Measurements from ENCODE around the gene SGF29. TPM values are rescaled to one million over a fixed set of nuclear protein-coding genes. Genes with fewer than 3 reads are reported as not detected.

The SGF29 gene
- total and polyA plus RNA-seq, 9 of the 15 experiments (the other 6 are each of a cell fraction or from before 2014, with no cell fraction given) = 2.6 to 36.1 (median 21.2) TPM

- TF ChIP-seq DEAF1 (CRISPR knock-in tag; IDR thresholded peaks at IDR 0.05) = no peak
- no peak for TF ChIP-seq SP1 (CRISPR knock-in tag; IDR thresholded peaks at IDR 0.05)
- no peak for TF ChIP-seq ZNF282 (CRISPR knock-in tag; IDR thresholded peaks at IDR 0.05)
- no peak for TF ChIP-seq SLC30A9 (CRISPR knock-in tag; IDR thresholded peaks at IDR 0.05)
- TF ChIP-seq SAFB2 (IDR thresholded peaks at IDR 0.05; ENCODE audit: borderline replicate concordance, low read depth, low read length, severe bottlenecking) = no peak
- TF ChIP-seq ZBTB33 (CRISPR knock-in tag; IDR thresholded peaks at IDR 0.05) = no peak
- TF ChIP-seq RHOXF2B (CRISPR knock-in tag; conservative IDR thresholded peaks at IDR 0.05) = no peak
- TF ChIP-seq KLF10 (CRISPR knock-in tag; IDR thresholded peaks at IDR 0.05) = no peak
- no peak for TF ChIP-seq FOXM1 (IDR thresholded peaks at IDR 0.05; ENCODE audit: low read depth)
- no peak for TF ChIP-seq FOXM1 (CRISPR knock-in tag; IDR thresholded peaks at IDR 0.05; ENCODE audit: low read depth)
- TF ChIP-seq MCM7 (IDR thresholded peaks at IDR 0.05) = no peak
- no peak for TF ChIP-seq TRIM24 (IDR thresholded peaks at IDR 0.05)
- TF ChIP-seq MCM5 (IDR thresholded peaks at IDR 0.05; ENCODE audit: low read depth) = no peak
- no peak for TF ChIP-seq U2AF1 (optimal IDR thresholded peaks at IDR 0.05; ENCODE audit: low read depth, low read length)
- TF ChIP-seq HMBOX1 (IDR thresholded peaks at IDR 0.05) = no peak
- TF ChIP-seq ZNF217 (CRISPR knock-in tag; IDR thresholded peaks at IDR 0.05) = no peak
- no peak for TF ChIP-seq HEY1 (CRISPR knock-in tag; IDR thresholded peaks at IDR 0.05; ENCODE audit: borderline replicate concordance)
- peak; percentile 55; the same call in 1 of the 2 replicates for TF ChIP-seq CEBPG (CRISPR knock-in tag; IDR thresholded peaks at IDR 0.05)
- peak; percentile 94 to 97 for TF ChIP-seq CEBPG (tag; conservative IDR thresholded peaks at IDR 0.05 in 1 of 2, IDR thresholded peaks at IDR 0.05 in 1 of 2)
- TF ChIP-seq ARHGAP35 (IDR thresholded peaks at IDR 0.05; ENCODE audit: partially characterized antibody) = no peak
- no peak for TF ChIP-seq ZNF740 (CRISPR knock-in tag; IDR thresholded peaks at IDR 0.05)
- peak in 1 of 2 experiments; percentile 86; a peak in 2 of 4 replicates for TF ChIP-seq ZNF740 (tag; IDR thresholded peaks at IDR 0.05)
- peak; percentile 72 for TF ChIP-seq ZSCAN32 (CRISPR knock-in tag; IDR thresholded peaks at IDR 0.05)
These were observed 14.8 kb upstream of the SGF29 start, which contains the start of gene NUPR1 (continued) for GRCh38 chr16:28538733-28539596.
